ENCODE results near the gene CLPSL1.
A peak's percentile ranks its signal among the peaks of the same experiment; 100 is the strongest.

The CLPSL1 gene

GRCh38 chr6:35757456-35758123, 23.2 kb upstream of the CLPSL1 start:
- TF ChIP-seq CTCF (IDR thresholded peaks at IDR 0.05; ENCODE audit: insufficient read depth, low read length) (peak; percentile 6), POLR2AphosphoS5 (IDR thresholded peaks at IDR 0.05; ENCODE audit: low read depth) (no peak)
- no peak overlapping the region for H3K4me3 ChIP-seq (replicated peaks; ENCODE audit: insufficient read depth, low read length)
- no peak overlapping the region for H3K27ac ChIP-seq (replicated peaks)
- peaks cover 5% of the 10 kb centered on the region for H3K27me3 ChIP-seq (ENCODE audit: insufficient read depth, poor library complexity, severe bottlenecking)
- DNase-seq (ENCODE audit: low read depth in 1 of 2, low spot score in 1 of 2): peak in 1 of 2 experiments; percentile 34

- no peak overlapping the region for H3K4me3 ChIP-seq (replicated peaks; ENCODE audit: insufficient read depth, low read length)
- H3K27ac ChIP-seq (replicated peaks): no peak overlapping the region
- DNase-seq (ENCODE audit: low read depth in 1 of 2, low spot score in 1 of 2): no peak
- TF ChIP-seq GABPA (IDR thresholded peaks at IDR 0.05; ENCODE audit: low read depth) (no peak), CTCF (IDR thresholded peaks at IDR 0.05; ENCODE audit: insufficient read depth, low read length) (no peak), POLR2AphosphoS5 (IDR thresholded peaks at IDR 0.05; ENCODE audit: low read depth) (no peak), SPI1 (IDR thresholded peaks at IDR 0.05; ENCODE audit: borderline replicate concordance, low read depth) (no peak), REST (IDR thresholded peaks at IDR 0.05; ENCODE audit: insufficient replicate concordance, low read depth) (no peak)
- H3K27me3 ChIP-seq (ENCODE audit: insufficient read depth, poor library complexity, severe bottlenecking): peaks cover 5% of the 10 kb centered on the region
Measured at GRCh38 chr6:35759426-35759825, 21.4 kb upstream of the CLPSL1 start.

- H3K27me3 ChIP-seq (ENCODE audit: insufficient read depth, poor library complexity, severe bottlenecking): peaks cover 5% of the 10 kb centered on the region
- H3K4me3 ChIP-seq (replicated peaks; ENCODE audit: insufficient read depth, low read length): no peak overlapping the region
- TF ChIP-seq REST (IDR thresholded peaks at IDR 0.05; ENCODE audit: insufficient replicate concordance, low read depth) (no peak), SPI1 (IDR thresholded peaks at IDR 0.05; ENCODE audit: borderline replicate concordance, low read depth) (no peak), CTCF (IDR thresholded peaks at IDR 0.05; ENCODE audit: insufficient read depth, low read length) (no peak), GABPA (IDR thresholded peaks at IDR 0.05; ENCODE audit: low read depth) (no peak), POLR2AphosphoS5 (IDR thresholded peaks at IDR 0.05; ENCODE audit: low read depth) (no peak)
- no peak for DNase-seq (ENCODE audit: low read depth in 1 of 2, low spot score in 1 of 2)
- no peak overlapping the region for H3K27ac ChIP-seq (replicated peaks)
Measured at GRCh38 chr6:35765739-35766138, 15.1 kb upstream of the CLPSL1 start.

- DNase-seq (ENCODE audit: low read depth in 1 of 2, low spot score in 1 of 2): no peak
- H3K27me3 ChIP-seq (ENCODE audit: insufficient read depth, poor library complexity, severe bottlenecking): no peaks in the 10 kb centered on the region
Measured at GRCh38 chr6:35769211-35769610, 11.6 kb upstream of the CLPSL1 start.

More at GRCh38 chr6:35769211-35769610, 11.6 kb upstream of the CLPSL1 start:
- Histone ChIP-seq H3K27ac (replicated peaks) (no peak overlapping the region), H3K4me3 (replicated peaks; ENCODE audit: insufficient read depth, low read length) (no peak overlapping the region)
- TF ChIP-seq GABPA (IDR thresholded peaks at IDR 0.05; ENCODE audit: low read depth): no peak
- TF ChIP-seq POLR2AphosphoS5 (IDR thresholded peaks at IDR 0.05; ENCODE audit: low read depth): no peak
- no peak for TF ChIP-seq CTCF (IDR thresholded peaks at IDR 0.05; ENCODE audit: insufficient read depth, low read length)
- TF ChIP-seq SPI1 (IDR thresholded peaks at IDR 0.05; ENCODE audit: borderline replicate concordance, low read depth): no peak
- no peak for TF ChIP-seq REST (IDR thresholded peaks at IDR 0.05; ENCODE audit: insufficient replicate concordance, low read depth)
